ENCODE data around the gene RITA1.
A peak's percentile ranks its signal among the peaks of the same experiment; 100 is the strongest.

- TF ChIP-seq MYC (IDR thresholded peaks at IDR 0.05; ENCODE audit: low read depth, low read length), result no peak
- TF ChIP-seq CTCF (IDR thresholded peaks at IDR 0.05; ENCODE audit: low read depth, low read length), result peak; percentile 99
- no peak for TF ChIP-seq POLR2A (IDR thresholded peaks at IDR 0.05; ENCODE audit: extremely low read depth, insufficient read length)
These were observed 10.8 kb upstream of the RITA1 start for GRCh38 chr12:113174461-113175384.

Data from NB4 (cell line).